ENCODE measurements around the gene SIX3. TPM values are rescaled to one million over a fixed set of nuclear protein-coding genes. Genes with fewer than 3 reads are reported as not detected.

Gene SIX3
- total RNA-seq, 1 donor from 2014 or later, result not detected

DNA sequence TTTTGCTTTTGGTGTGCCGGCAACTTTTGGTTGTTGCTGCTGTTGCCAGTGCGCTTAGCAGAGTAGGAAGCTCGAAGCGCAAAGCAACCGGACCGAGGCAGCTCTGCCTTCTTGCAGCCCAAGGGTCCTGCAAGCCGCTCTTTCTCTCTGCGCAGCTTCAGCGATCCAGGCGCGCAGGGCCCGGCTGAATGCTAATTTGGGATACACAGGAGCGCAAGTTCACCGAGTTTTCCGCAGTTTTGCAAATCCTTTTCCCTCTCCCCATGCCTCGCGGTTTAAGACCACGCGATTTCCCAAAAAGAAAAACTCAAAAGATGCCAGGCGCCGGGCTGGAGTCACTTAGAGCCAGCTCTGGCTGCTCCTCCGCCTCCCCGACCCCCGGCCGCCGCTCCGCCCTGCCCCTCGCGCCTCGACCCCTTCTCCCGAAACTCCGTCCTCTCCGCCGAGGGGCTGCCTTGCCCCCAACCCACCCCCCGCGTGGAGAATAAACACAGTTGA, 13.5 kb upstream of the SIX3 start:
- Mint-ChIP-seq H3K9me3 (no peaks in the 10 kb centered on the region), H3K27me3 (ENCODE audit: low read depth) (peaks cover 94% of the 10 kb centered on the region), H3K36me3 (ENCODE audit: low read depth) (no peaks in the 10 kb centered on the region), H3K27ac (ENCODE audit: unreplicated experiment) (no peak overlapping the region), H3K4me1 (peaks cover 16% of the 10 kb centered on the region), H3K4me3 (no peak overlapping the region)
- DNase-seq (ENCODE audit: low read depth, low spot score), result no peak
- TF ChIP-seq, protein P1, sequence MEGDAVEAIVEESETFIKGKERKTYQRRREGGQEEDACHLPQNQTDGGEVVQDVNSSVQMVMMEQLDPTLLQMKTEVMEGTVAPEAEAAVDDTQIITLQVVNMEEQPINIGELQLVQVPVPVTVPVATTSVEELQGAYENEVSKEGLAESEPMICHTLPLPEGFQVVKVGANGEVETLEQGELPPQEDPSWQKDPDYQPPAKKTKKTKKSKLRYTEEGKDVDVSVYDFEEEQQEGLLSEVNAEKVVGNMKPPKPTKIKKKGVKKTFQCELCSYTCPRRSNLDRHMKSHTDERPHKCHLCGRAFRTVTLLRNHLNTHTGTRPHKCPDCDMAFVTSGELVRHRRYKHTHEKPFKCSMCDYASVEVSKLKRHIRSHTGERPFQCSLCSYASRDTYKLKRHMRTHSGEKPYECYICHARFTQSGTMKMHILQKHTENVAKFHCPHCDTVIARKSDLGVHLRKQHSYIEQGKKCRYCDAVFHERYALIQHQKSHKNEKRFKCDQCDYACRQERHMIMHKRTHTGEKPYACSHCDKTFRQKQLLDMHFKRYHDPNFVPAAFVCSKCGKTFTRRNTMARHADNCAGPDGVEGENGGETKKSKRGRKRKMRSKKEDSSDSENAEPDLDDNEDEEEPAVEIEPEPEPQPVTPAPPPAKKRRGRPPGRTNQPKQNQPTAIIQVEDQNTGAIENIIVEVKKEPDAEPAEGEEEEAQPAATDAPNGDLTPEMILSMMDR (conservative IDR thresholded peaks at IDR 0.05), result no peak

DNA sequence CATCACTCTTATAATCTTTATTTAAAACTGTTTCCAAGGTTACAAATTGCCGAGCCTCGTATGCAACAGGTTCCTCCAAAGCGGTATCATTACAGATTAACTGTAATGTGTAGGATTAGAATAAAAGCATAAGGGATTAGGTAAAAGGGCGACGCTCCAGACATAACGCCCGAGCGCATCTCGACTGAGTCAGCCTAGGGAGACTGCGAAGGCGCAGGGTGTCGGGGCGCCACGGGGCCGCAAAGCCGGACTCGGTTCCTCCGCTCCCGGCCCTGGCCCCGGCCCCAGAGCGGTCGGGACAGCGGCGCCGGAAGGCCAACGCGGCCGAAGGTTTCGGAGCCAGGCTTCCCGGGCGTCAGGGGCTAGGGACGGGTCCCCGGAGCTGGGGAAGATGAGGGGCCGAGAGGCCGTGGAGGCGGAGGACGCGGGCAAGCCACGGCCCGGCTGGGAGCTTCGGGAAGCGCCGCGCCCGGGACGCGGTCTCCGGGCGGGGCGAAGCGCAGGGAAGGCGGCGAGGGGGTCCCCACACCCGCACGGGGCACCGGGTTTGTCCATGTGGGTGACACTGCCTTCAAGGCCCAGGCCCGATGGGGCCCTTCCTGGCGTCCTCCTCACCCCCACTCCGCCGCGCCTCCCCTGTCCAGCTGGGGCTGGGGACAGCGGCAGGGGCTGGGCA, 12.9 kb upstream of the SIX3 start:
- no peaks in the 10 kb centered on the region for H3K9me3 Mint-ChIP-seq
- no peaks in the 10 kb centered on the region for H3K36me3 Mint-ChIP-seq (ENCODE audit: low read depth)
- H3K4me3 Mint-ChIP-seq, result no peak overlapping the region
- no peak for DNase-seq (ENCODE audit: low read depth, low spot score)
- peaks cover 20% of the 10 kb centered on the region for H3K4me1 Mint-ChIP-seq
- H3K27me3 Mint-ChIP-seq (ENCODE audit: low read depth), result peaks cover 94% of the 10 kb centered on the region
- no peak overlapping the region for H3K27ac Mint-ChIP-seq (ENCODE audit: unreplicated experiment)
- TF ChIP-seq, protein P1 (conservative IDR thresholded peaks at IDR 0.05), result no peak

DNA sequence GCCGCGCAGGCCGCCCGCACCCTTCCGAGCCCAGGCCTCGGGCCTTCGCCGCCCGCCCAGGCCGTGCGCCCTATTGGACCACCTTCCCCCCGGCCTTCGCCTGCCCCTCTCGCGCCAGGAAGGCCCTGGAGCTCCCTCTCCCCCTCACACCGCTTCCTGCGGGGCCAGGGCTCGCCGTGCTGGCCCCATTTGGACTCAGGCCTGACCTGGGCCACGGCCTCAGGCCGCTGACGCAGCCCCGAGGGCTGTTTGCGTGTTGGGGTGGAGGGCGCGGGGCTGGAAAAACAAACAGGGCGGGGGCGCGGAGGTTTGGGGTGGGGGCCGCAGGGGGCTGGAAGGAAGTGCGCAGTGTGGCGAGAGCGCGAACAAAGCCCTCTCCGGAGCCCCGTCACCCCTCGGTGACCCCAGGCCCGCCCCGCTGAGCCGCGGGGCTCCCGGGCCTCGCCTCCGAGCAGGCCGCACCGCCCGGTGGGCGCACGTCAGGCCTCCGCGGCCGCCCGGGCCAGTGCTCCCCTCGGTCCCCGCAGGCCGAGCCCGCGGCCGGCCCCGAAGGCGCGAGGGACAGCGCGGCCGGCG, 12.3 kb upstream of the SIX3 start:
- no peaks in the 10 kb centered on the region for H3K9me3 Mint-ChIP-seq
- H3K36me3 Mint-ChIP-seq (ENCODE audit: low read depth), result no peaks in the 10 kb centered on the region
- no peak for DNase-seq (ENCODE audit: low read depth, low spot score)
- H3K4me3 Mint-ChIP-seq, result no peak overlapping the region
- peaks cover 94% of the 10 kb centered on the region for H3K27me3 Mint-ChIP-seq (ENCODE audit: low read depth)
- H3K27ac Mint-ChIP-seq (ENCODE audit: unreplicated experiment), result no peak overlapping the region
- H3K4me1 Mint-ChIP-seq, result peaks cover 20% of the 10 kb centered on the region
- TF ChIP-seq, protein P1 (conservative IDR thresholded peaks at IDR 0.05), result no peak

DNA sequence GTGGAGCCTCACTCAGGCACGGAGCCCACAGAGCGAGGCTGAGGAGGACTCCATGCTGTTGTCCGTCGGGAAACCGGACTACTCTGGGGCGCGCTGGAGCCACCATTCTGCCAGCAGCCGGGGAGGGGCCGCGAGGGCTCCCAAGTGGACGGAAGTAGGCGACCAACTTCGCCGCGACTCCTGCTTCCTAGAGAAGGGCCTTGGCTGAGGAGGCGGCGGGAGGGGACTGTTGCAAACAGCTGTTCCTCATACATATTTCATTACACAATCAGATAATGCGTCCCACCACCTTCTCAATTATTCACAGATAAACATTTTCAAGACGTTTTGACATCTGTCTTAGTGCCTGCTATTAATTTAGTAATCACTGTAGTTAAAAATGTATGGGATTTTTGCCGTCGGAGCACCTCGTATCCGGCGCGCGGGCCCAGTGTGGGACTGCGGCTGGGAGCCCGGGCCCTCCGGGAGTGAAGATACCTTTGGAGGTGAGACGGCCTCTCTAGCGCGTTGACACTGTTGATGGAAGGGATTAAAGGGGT, 11.7 kb upstream of the SIX3 start:
- Mint-ChIP-seq H3K9me3 (no peaks in the 10 kb centered on the region), H3K36me3 (ENCODE audit: low read depth) (no peaks in the 10 kb centered on the region), H3K4me3 (peak overlapping the region; percentile 22), H3K4me1 (peaks cover 20% of the 10 kb centered on the region), H3K27ac (ENCODE audit: unreplicated experiment) (no peak overlapping the region), H3K27me3 (ENCODE audit: low read depth) (peaks cover 94% of the 10 kb centered on the region)
- DNase-seq (ENCODE audit: low read depth, low spot score), result no peak
- TF ChIP-seq, protein P1 (conservative IDR thresholded peaks at IDR 0.05), result no peak

DNA sequence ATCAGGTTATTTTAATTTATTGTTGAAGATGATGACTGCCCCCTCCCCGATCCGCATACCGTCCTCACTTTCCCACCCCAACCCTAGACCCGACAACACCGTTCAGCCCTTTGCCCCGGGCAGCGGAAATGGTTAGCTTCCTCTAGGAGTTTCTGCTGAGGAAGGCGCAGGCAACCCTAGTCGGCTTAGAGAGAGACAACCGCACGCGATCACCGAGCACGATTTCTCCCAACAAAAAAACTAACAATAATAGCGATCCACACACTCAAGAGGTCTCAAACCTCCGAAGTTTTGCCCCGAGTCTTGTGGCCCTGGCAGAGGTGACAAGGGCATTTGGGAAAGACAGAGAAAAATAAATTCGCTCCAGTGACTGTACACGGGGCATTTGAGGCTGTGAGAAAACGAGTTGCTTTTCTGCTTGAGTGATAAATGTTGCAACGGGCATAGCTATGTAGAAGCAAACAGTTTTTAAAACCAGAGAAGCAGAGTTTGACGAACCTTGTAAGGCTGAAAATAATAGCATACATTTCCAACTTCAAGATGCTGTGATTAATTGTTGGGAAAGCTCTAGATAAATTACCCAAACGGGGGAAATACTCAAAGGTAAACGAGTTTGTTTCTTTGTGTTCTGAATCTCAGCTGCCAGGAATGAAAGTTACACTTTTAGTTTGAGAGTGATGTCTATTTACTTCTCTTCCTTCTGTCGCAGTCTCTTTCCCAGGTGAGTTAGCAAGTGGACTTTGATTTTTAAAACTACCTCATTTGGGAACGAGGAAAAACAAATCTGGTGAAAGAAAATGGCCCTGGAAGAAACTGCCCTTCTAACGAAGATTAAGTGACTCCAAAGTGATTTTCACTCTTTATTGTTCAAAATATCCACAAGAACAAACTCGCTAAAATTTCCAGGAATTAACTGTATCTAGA, 11.0 kb upstream of the SIX3 start:
- TF ChIP-seq, protein P1 (conservative IDR thresholded peaks at IDR 0.05), result no peak
- peaks cover 94% of the 10 kb centered on the region for H3K27me3 Mint-ChIP-seq (ENCODE audit: low read depth)
- no peaks in the 10 kb centered on the region for H3K9me3 Mint-ChIP-seq
- no peaks in the 10 kb centered on the region for H3K36me3 Mint-ChIP-seq (ENCODE audit: low read depth)
- DNase-seq (ENCODE audit: low read depth, low spot score), result no peak
- H3K27ac Mint-ChIP-seq (ENCODE audit: unreplicated experiment), result no peak overlapping the region
- H3K4me1 Mint-ChIP-seq, result peaks cover 20% of the 10 kb centered on the region
- peak overlapping the region; percentile 39 for H3K4me3 Mint-ChIP-seq
